H1 (cell line): ENCODE data around the gene EEF1A2. TPM values are rescaled to one million over a fixed set of nuclear protein-coding genes. Genes with fewer than 3 reads are reported as not detected.

Experiments used
- ATF3 ChIP-seq: IDR thresholded peaks from 2 replicates; pipeline ENCODE4 v1.6.1; 2011; ENCODE audit warnings: low read depth, mild to moderate bottlenecking, low read length; ENCODE audit not compliant: insufficient read depth
- BRCA1 ChIP-seq: IDR thresholded peaks from 2 replicates; pipeline ENCODE4 v1.6.1; 2012; ENCODE audit warnings: low read depth, low read length, improper control_type of control experiment
- CHD1 ChIP-seq: IDR thresholded peaks from 2 replicates; pipeline ENCODE4 v1.6.1; 2012; ENCODE audit warnings: low read depth, low read length, improper control_type of control experiment
- EGR1 ChIP-seq: IDR thresholded peaks from 2 replicates; pipeline ENCODE4 v1.6.1; 2011; ENCODE audit warnings: low read depth, low read length, borderline replicate concordance
- EZH2 ChIP-seq: fragments of 200-600 bp; sonication (generic); IDR thresholded peaks from 2 replicates; pipeline ENCODE4 v1.7.1; 2012; ENCODE audit warnings: low read depth, mild to moderate bottlenecking, moderate library complexity, low read length, inconsistent platforms; ENCODE audit not compliant: severe bottlenecking
- FOSL1 ChIP-seq: IDR thresholded peaks from 2 replicates; pipeline ENCODE4 v1.6.1; 2011; ENCODE audit warnings: mild to moderate bottlenecking, low read depth, low read length, moderate library complexity; ENCODE audit not compliant: insufficient read depth
- GABPA ChIP-seq: IDR thresholded peaks from 2 replicates; pipeline ENCODE4 v1.6.1; 2011; ENCODE audit warnings: mild to moderate bottlenecking, low read length, moderate library complexity, borderline replicate concordance; ENCODE audit not compliant: insufficient read depth
- HDAC2 ChIP-seq, 2 experiments: fragments of 300-600 bp in 1 of 2; sonication (generic) in 1 of 2; IDR thresholded peaks; 2 replicates each; pipeline ENCODE4 v1.6.1; 2011 to 2012; ENCODE audit warnings: low read depth in 2 of 2, low read length in 2 of 2, mild to moderate bottlenecking in 2 of 2, moderate library complexity in 2 of 2, borderline replicate concordance in 1 of 2, inconsistent platforms in 1 of 2
- KDM1A ChIP-seq: fragments of 200-600, 300-600 bp; sonication (generic); IDR thresholded peaks from 2 replicates; pipeline ENCODE4 v1.7.1; 2016; ENCODE audit warnings: mild to moderate bottlenecking, low read length, borderline replicate concordance
- KDM4A ChIP-seq: IDR thresholded peaks from one replicate; pipeline ENCODE4 v1.7.1; 2012; ENCODE audit warnings: low read depth, mild to moderate bottlenecking, moderate library complexity, low read length, inconsistent platforms; ENCODE audit not compliant: severe bottlenecking
- KDM5A ChIP-seq: fragments of 200-600 bp; IDR thresholded peaks from 2 replicates; pipeline ENCODE4 v1.7.1; 2012; ENCODE audit warnings: mild to moderate bottlenecking, low read length, inconsistent platforms, mixed read lengths
- POLR2AphosphoS5 ChIP-seq: IDR thresholded peaks from 2 replicates; pipeline ENCODE4 v1.6.1; 2011; ENCODE audit warnings: low read depth, low read length
- POU5F1 ChIP-seq: IDR thresholded peaks from 2 replicates; pipeline ENCODE4 v1.6.1; 2011; ENCODE audit warnings: low read depth, mild to moderate bottlenecking, low read length, moderate library complexity
- RFX5 ChIP-seq: IDR thresholded peaks from 2 replicates; pipeline ENCODE4 v1.6.1; 2011; ENCODE audit warnings: low read depth, low read length, improper control_type of control experiment, borderline replicate concordance
- RNF2 ChIP-seq: fragments of 200-900, 300-1000 bp; sonication (generic); IDR thresholded peaks from 2 replicates; pipeline ENCODE4 v1.7.1; 2016; ENCODE audit warnings: borderline replicate concordance, low read depth, mild to moderate bottlenecking, antibody characterized with exemption, low read length; ENCODE audit not compliant: poor library complexity, severe bottlenecking; ENCODE audit errors: missing control alignments
- SAP30 ChIP-seq: fragments of 300-600 bp; sonication (generic); IDR thresholded peaks from 2 replicates; pipeline ENCODE4 v1.7.1; 2012; ENCODE audit warnings: low read length, moderate library complexity, mild to moderate bottlenecking, inconsistent platforms; ENCODE audit not compliant: insufficient read depth, insufficient replicate concordance
- SP1 ChIP-seq: IDR thresholded peaks from 2 replicates; pipeline ENCODE4 v1.6.1; 2011; ENCODE audit warnings: low read depth, low read length
- SP2 ChIP-seq: IDR thresholded peaks from 2 replicates; pipeline ENCODE4 v1.6.1; 2012; ENCODE audit warnings: mild to moderate bottlenecking, low read length, inconsistent platforms
- TAF1 ChIP-seq: IDR thresholded peaks from 2 replicates; pipeline ENCODE4 v1.6.1; 2011; ENCODE audit warnings: mild to moderate bottlenecking, low read depth, low read length
- TAF7 ChIP-seq: optimal IDR thresholded peaks from 2 replicates; pipeline ENCODE3; 2011; ENCODE audit warnings: low read depth, mild to moderate bottlenecking, inconsistent platforms, low read length, moderate library complexity, borderline replicate concordance
- TEAD4 ChIP-seq: IDR thresholded peaks from 2 replicates; pipeline ENCODE4 v1.6.1; 2012; ENCODE audit warnings: low read depth, low read length, inconsistent platforms, mixed read lengths
- ZNF274 ChIP-seq: IDR thresholded peaks from 2 replicates; pipeline ENCODE4 v1.7.0; 2012; ENCODE audit warnings: low read length, borderline replicate concordance; ENCODE audit errors: extremely low read depth
- polyA plus RNA-seq, 7 experiments: library from polyadenylated mRNA; depleted of rRNA in 3 of 7; stranded (reverse) in 5 of 7; unstranded in 2 of 7; fragments of >200 nt in 5 of 7; fragments of 200-250 nt in 2 of 7; gene quantifications; 1 replicate in 5 of 7; 2 replicates in 1 of 7; 4 replicates in 1 of 7; pipeline versions ENCODE4 v1.2.1 to v1.2.3, GENCODE V29; 2011 to 2013; ENCODE audit warnings: missing spikeins in 2 of 7, mixed read lengths in 2 of 7
- total RNA-seq: library from RNA; stranded (reverse); fragmentation: NEBNext Ultra II Directional; extraction: Animal tissue kit (Norgen Biotek cat#: 25700); gene quantifications from 2 replicates; pipeline ENCODE4 v1.2.1, GENCODE V29; 2021

EEF1A2 gene
- total and polyA plus RNA-seq, 2 of the 8 experiments (the other 6 are each of a cell fraction or from before 2014, with no cell fraction given) = 7.4 to 25.8 TPM

GRCh38 chr20:63520934-63521601 is 22.2 kb upstream of the EEF1A2 start (continued):
- TF ChIP-seq TAF1 (peak; percentile 78), POU5F1 (no peak), SAP30 (no peak), HDAC2 (IDR thresholded peaks at IDR 0.05; ENCODE audit: borderline replicate concordance in 1 of 2, low read depth in 2 of 2, low read length in 2 of 2) (0 out of 4 replicates have a peak, but pooled peaks of 1 of the 2 experiments have one; percentile 45), RFX5 (no peak), SP2 (no peak), BRCA1 (no peak), TAF7 (no peak), TEAD4 (no peak), GABPA (no peak), SP1 (no peak), FOSL1 (no peak), POLR2AphosphoS5 (peak; percentile 62; the same call in 1 of the 2 replicates), EZH2 (no peak), KDM4A (peak; percentile 76), EGR1 (no peak), KDM1A (no peak), RNF2 (no peak), ZNF274 (no peak), CHD1 (no peak), KDM5A (no peak), ATF3 (no peak)
